Endodermal cell (in vitro differentiated cells): Measurements from ENCODE around the gene PPA1. TPM values are rescaled to one million over a fixed set of nuclear protein-coding genes. Genes with fewer than 3 reads are reported as not detected.

Experiments used
- DNase-seq: peaks from one replicate; pipeline ENCODE4 v3.0.0-alpha.2; 2017
- H3K27ac ChIP-seq: 2 replicates; pipeline ENCODE4 v1.5.1; 2013; ENCODE audit warnings: mild to moderate bottlenecking, low read depth, low read length, moderate library complexity
- H3K27me3 ChIP-seq: 2 replicates; pipeline ENCODE4 v1.6.1; 2013; ENCODE audit warnings: mild to moderate bottlenecking, low read length, moderate library complexity; ENCODE audit not compliant: insufficient read depth, control insufficient read depth, poor library complexity, severe bottlenecking
- H3K36me3 ChIP-seq: 2 replicates; pipeline ENCODE4 v1.7.0; 2013; ENCODE audit warnings: mild to moderate bottlenecking, low read length, moderate library complexity; ENCODE audit not compliant: control insufficient read depth, insufficient read depth
- H3K4me1 ChIP-seq: one replicate; pipeline ENCODE4 v1.7.0; 2013; ENCODE audit warnings: low read length; ENCODE audit not compliant: control insufficient read depth, insufficient read depth
- H3K4me3 ChIP-seq: 2 replicates; pipeline ENCODE4 v1.5.1; 2013; ENCODE audit warnings: mild to moderate bottlenecking, low read length, moderate library complexity
- H3K9ac ChIP-seq: 2 replicates; pipeline ENCODE4 v1.6.1; 2013; ENCODE audit warnings: mild to moderate bottlenecking, low read length, moderate library complexity; ENCODE audit not compliant: poor library complexity, severe bottlenecking; ENCODE audit errors: extremely low read depth
- H3K9me3 ChIP-seq: 2 replicates; pipeline ENCODE4 v1.6.1; 2013; ENCODE audit warnings: mild to moderate bottlenecking, low read length, moderate library complexity; ENCODE audit not compliant: control insufficient read depth
- H3K27ac Mint-ChIP-seq: 2 replicates; pipeline ENCODE4 v1.8.0; 2020; ENCODE audit warnings: mixed read lengths
- H3K27me3 Mint-ChIP-seq: 2 replicates; pipeline ENCODE4 v1.8.0; 2021; ENCODE audit warnings: mild to moderate bottlenecking, mixed read lengths; ENCODE audit not compliant: insufficient read depth
- H3K36me3 Mint-ChIP-seq: 2 replicates; pipeline ENCODE4 v1.8.0; 2020; ENCODE audit warnings: low read depth, mixed read lengths
- H3K4me1 Mint-ChIP-seq: 2 replicates; pipeline ENCODE4 v1.8.0; 2020; ENCODE audit warnings: mixed read lengths
- H3K4me3 Mint-ChIP-seq: 2 replicates; pipeline ENCODE4 v1.8.0; 2020; ENCODE audit warnings: mild to moderate bottlenecking, moderate library complexity, mixed read lengths
- H3K9me3 Mint-ChIP-seq: 2 replicates; pipeline ENCODE4 v1.8.0; 2020; ENCODE audit warnings: mild to moderate bottlenecking, mixed read lengths
- CTCF ChIP-seq: fragments of 200-600 bp; sonication (generic); conservative IDR thresholded peaks from 2 replicates; pipeline ENCODE4 v1.5.0; 2021; ENCODE audit warnings: antibody characterized with exemption, mild to moderate bottlenecking
- WGBS, 2 experiments: methylation state at CpG; one replicate each; pipeline versions ENCODE4 v1.1.5 to v1.1.7; 2013; ENCODE audit warnings: missing lambda C conversion rate in 2 of 2, mixed read lengths in 1 of 2; ENCODE audit not compliant: insufficient coverage in 1 of 2, insufficient read length in 1 of 2; 5-methylcytosine and 5-hydroxymethylcytosine counted together
- total RNA-seq, 2 donors: library from RNA; stranded (reverse); fragmentation: NEBNext Ultra II Directional in 1 of 2; extraction: Animal tissue kit (Norgen Biotek cat#: 25700) in 1 of 2; gene quantifications; 2 replicates in 1 of 2; 3 replicates in 1 of 2; pipeline ENCODE4 v1.2.1, GENCODE V29; 2021

The PPA1 gene
- total RNA-seq, 2 donors from 2014 or later = 63.3 to 72.1 TPM

- Mint-ChIP-seq H3K27ac (no peak overlapping the region), H3K4me1 (peaks cover 2% of the 10 kb centered on the region), H3K9me3 (no peaks in the 10 kb centered on the region), H3K27me3 (no peaks in the 10 kb centered on the region), H3K36me3 (peaks cover under 1% of the 10 kb centered on the region), H3K4me3 (no peak overlapping the region)
- no peaks in the 10 kb centered on the region for H3K36me3 ChIP-seq
- no peak for DNase-seq
- H3K4me1 ChIP-seq = no peaks in the 10 kb centered on the region
- H3K27ac ChIP-seq = no peak overlapping the region
- no peak overlapping the region for H3K4me3 ChIP-seq
- H3K27me3 ChIP-seq = peaks cover 12% of the 10 kb centered on the region
- H3K9ac ChIP-seq = no peak overlapping the region
- WGBS, 2 experiments = 82 to 91% methylated on average over 2 to 5 of the region's 5 CpGs
- TF ChIP-seq CTCF = no peak
- no peaks in the 10 kb centered on the region for H3K9me3 ChIP-seq
These were observed 40.8 kb downstream of the PPA1 start for GRCh38 chr10:70192326-70192968.

GRCh38 chr10:70191972-70192305, 41.3 kb downstream of the PPA1 start:
- Mint-ChIP-seq H3K4me1 (peaks cover 2% of the 10 kb centered on the region), H3K27ac (no peak overlapping the region), H3K9me3 (no peaks in the 10 kb centered on the region), H3K4me3 (no peak overlapping the region), H3K36me3 (no peaks in the 10 kb centered on the region), H3K27me3 (no peaks in the 10 kb centered on the region)
- H3K36me3 ChIP-seq = no peaks in the 10 kb centered on the region
- H3K27me3 ChIP-seq = peaks cover 12% of the 10 kb centered on the region
- H3K27ac ChIP-seq = no peak overlapping the region
- no peaks in the 10 kb centered on the region for H3K4me1 ChIP-seq
- no peak overlapping the region for H3K4me3 ChIP-seq
- no peaks in the 10 kb centered on the region for H3K9me3 ChIP-seq
- no peak overlapping the region for H3K9ac ChIP-seq
- no peak for DNase-seq
- no peak for TF ChIP-seq CTCF

GRCh38 chr10:70191161-70191971, 41.9 kb downstream of the PPA1 start:
- no peaks in the 10 kb centered on the region for H3K27me3 Mint-ChIP-seq
- Histone ChIP-seq H3K27me3 (peaks cover 12% of the 10 kb centered on the region), H3K4me1 (no peaks in the 10 kb centered on the region), H3K4me3 (no peak overlapping the region), H3K9me3 (no peaks in the 10 kb centered on the region), H3K36me3 (no peaks in the 10 kb centered on the region), H3K9ac (no peak overlapping the region), H3K27ac (no peak overlapping the region)
- no peaks in the 10 kb centered on the region for H3K36me3 Mint-ChIP-seq
- H3K4me1 Mint-ChIP-seq = peaks cover 2% of the 10 kb centered on the region
- 76 to 100% methylated on average over 3 to 4 of the region's 4 CpGs for WGBS, 2 experiments
- no peak overlapping the region for H3K27ac Mint-ChIP-seq
- no peak for TF ChIP-seq CTCF
- no peak overlapping the region for H3K4me3 Mint-ChIP-seq
- no peaks in the 10 kb centered on the region for H3K9me3 Mint-ChIP-seq
- DNase-seq = no peak
